ENCODE results near the gene ACTL7B.
"Not testable (repeated sequence)": the region's sequence is repeated elsewhere in the genome, so short reads cannot be mapped to it uniquely, and the experiment has no call there.

Gene ACTL7B

GRCh38 chr9:108869092-108869725, 13.4 kb upstream of the ACTL7B start:
- peak; percentile 49 for DNase-seq

GRCh38 chr9:108867829-108868228, 12.0 kb upstream of the ACTL7B start:
- DNase-seq = no peak

GRCh38 chr9:108867116-108867515, 11.3 kb upstream of the ACTL7B start:
- no peak for DNase-seq

- DNase-seq = no peak
These were observed 10.2 kb upstream of the ACTL7B start for GRCh38 chr9:108866001-108866420.

- no peak for DNase-seq
These were observed 9.3 kb upstream of the ACTL7B start for GRCh38 chr9:108865037-108865436.

- DNase-seq = no peak
These were observed 8.7 kb upstream of the ACTL7B start for GRCh38 chr9:108864446-108864845.

- no peak for DNase-seq
These were observed 8.1 kb upstream of the ACTL7B start for GRCh38 chr9:108863891-108864290.

GRCh38 chr9:108861997-108862396, 6.2 kb upstream of the ACTL7B start, which contains the start of gene ACTL7A:
ACTL7A (plus strand) TSS chr9:108862266; CDS start chr9:108862323, 57 bp downstream.
- no peak for DNase-seq

- DNase-seq = no peak
These were observed 5.7 kb upstream of the ACTL7B start for GRCh38 chr9:108861464-108861863.

- DNase-seq = no peak
These were observed 5.0 kb upstream of the ACTL7B start for GRCh38 chr9:108860764-108861163.

GRCh38 chr9:108860354-108860753, 4.6 kb upstream of the ACTL7B start:
- DNase-seq = no peak

GRCh38 chr9:108859459-108860114, 3.8 kb upstream of the ACTL7B start:
- peak; percentile 20 for DNase-seq

- DNase-seq = no peak
These were observed 1.8 kb upstream of the ACTL7B start for GRCh38 chr9:108857572-108857971.

GRCh38 chr9:108855529-108855886, 278 bp downstream of the ACTL7B start:
- DNase-seq = no peak

- DNase-seq = no peak
These were observed 901 bp downstream of the ACTL7B start for GRCh38 chr9:108854641-108855528.

GRCh38 chr9:108854094-108854493, 1.7 kb downstream of the ACTL7B start:
- no peak for DNase-seq

GRCh38 chr9:108852079-108852478, 3.7 kb downstream of the ACTL7B start:
- DNase-seq = no peak

GRCh38 chr9:108851138-108851537, 4.6 kb downstream of the ACTL7B start:
- DNase-seq = no peak

- no peak for DNase-seq
These were observed 5.4 kb downstream of the ACTL7B start for GRCh38 chr9:108850293-108850897.

- not testable (repeated sequence) for DNase-seq
These were observed 7.5 kb downstream of the ACTL7B start for GRCh38 chr9:108848296-108848695.

- no peak for DNase-seq
These were observed 9.8 kb downstream of the ACTL7B start for GRCh38 chr9:108845947-108846346.

- DNase-seq = no peak
These were observed 10.3 kb downstream of the ACTL7B start for GRCh38 chr9:108845507-108845906.

GRCh38 chr9:108844856-108845255, 10.9 kb downstream of the ACTL7B start:
- DNase-seq = no peak
